ENCODE measurements around the gene HIP1.
"Not testable (repeated sequence)": the region's sequence is repeated elsewhere in the genome, so short reads cannot be mapped to it uniquely, and the experiment has no call there.

GRCh38 chr7:75773958-75774357 lies 35.2 kb upstream of the HIP1 start:
- TF ChIP-seq, protein P1, sequence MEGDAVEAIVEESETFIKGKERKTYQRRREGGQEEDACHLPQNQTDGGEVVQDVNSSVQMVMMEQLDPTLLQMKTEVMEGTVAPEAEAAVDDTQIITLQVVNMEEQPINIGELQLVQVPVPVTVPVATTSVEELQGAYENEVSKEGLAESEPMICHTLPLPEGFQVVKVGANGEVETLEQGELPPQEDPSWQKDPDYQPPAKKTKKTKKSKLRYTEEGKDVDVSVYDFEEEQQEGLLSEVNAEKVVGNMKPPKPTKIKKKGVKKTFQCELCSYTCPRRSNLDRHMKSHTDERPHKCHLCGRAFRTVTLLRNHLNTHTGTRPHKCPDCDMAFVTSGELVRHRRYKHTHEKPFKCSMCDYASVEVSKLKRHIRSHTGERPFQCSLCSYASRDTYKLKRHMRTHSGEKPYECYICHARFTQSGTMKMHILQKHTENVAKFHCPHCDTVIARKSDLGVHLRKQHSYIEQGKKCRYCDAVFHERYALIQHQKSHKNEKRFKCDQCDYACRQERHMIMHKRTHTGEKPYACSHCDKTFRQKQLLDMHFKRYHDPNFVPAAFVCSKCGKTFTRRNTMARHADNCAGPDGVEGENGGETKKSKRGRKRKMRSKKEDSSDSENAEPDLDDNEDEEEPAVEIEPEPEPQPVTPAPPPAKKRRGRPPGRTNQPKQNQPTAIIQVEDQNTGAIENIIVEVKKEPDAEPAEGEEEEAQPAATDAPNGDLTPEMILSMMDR (IDR thresholded peaks at IDR 0.05): not testable (repeated sequence)
- not testable (repeated sequence) for TF ChIP-seq POLR2A (IDR thresholded peaks at IDR 0.05)

All from esophagus squamous epithelium (tissue), 4 donors.